Liver (tissue), 9 donors: ENCODE results near the gene LAMTOR5. TPM values are rescaled to one million over a fixed set of nuclear protein-coding genes. Genes with fewer than 3 reads are reported as not detected.

Experiments
- DNase-seq: peaks from one replicate; pipeline ENCODE4 v3.0.0-alpha.2; 2017; ENCODE audit warnings: low spot score
- H3K27ac ChIP-seq, 2 donors: one replicate each; pipeline ENCODE4 v1.7.0; 2013; ENCODE audit warnings: inconsistent platforms in 2 of 2, low read length in 2 of 2, control low read depth in 1 of 2, low read depth in 1 of 2, mild to moderate bottlenecking in 1 of 2
- H3K27me3 ChIP-seq, 4 donors: one replicate each; pipeline versions ENCODE4 v1.6.1 to v1.7.0; 2013; ENCODE audit warnings: low read length in 3 of 4, inconsistent platforms in 1 of 4, mild to moderate bottlenecking in 1 of 4, moderate library complexity in 1 of 4; ENCODE audit not compliant: control insufficient read depth in 4 of 4, insufficient read depth in 4 of 4
- H3K36me3 ChIP-seq, 4 donors: one replicate each; pipeline versions ENCODE4 v1.6.1 to v1.7.0; 2013; ENCODE audit warnings: low read length in 3 of 4, mild to moderate bottlenecking in 3 of 4, low read depth in 1 of 4, moderate library complexity in 1 of 4; ENCODE audit not compliant: control insufficient read depth in 4 of 4, insufficient read depth in 3 of 4
- H3K4me1 ChIP-seq, 4 donors: one replicate each; pipeline versions ENCODE4 v1.6.1 to v1.7.0; 2013; ENCODE audit warnings: low read length in 3 of 4, mild to moderate bottlenecking in 3 of 4, moderate library complexity in 1 of 4; ENCODE audit not compliant: control insufficient read depth in 4 of 4, insufficient read depth in 4 of 4
- H3K4me3 ChIP-seq, 3 donors: one replicate each; pipeline versions ENCODE4 v1.6.1 to v1.7.0; 2013; ENCODE audit warnings: low read length in 3 of 3, control low read depth in 1 of 3, low read depth in 1 of 3, mild to moderate bottlenecking in 1 of 3
- H3K9ac ChIP-seq, 2 donors: one replicate each; pipeline ENCODE4 v1.7.0; 2013; ENCODE audit warnings: low read length in 2 of 2, mild to moderate bottlenecking in 2 of 2, moderate library complexity in 2 of 2, control low read depth in 1 of 2, low read depth in 1 of 2
- H3K9me3 ChIP-seq, 4 donors: one replicate each; pipeline versions ENCODE4 v1.6.1 to v1.7.0; 2013; ENCODE audit warnings: low read length in 3 of 4; ENCODE audit not compliant: control insufficient read depth in 4 of 4
- EGR1 ChIP-seq, 2 donors: IDR thresholded peaks; 2 replicates each; pipeline ENCODE4 v1.6.1; 2016 to 2018; ENCODE audit warnings: antibody characterized with exemption in 2 of 2, low read depth in 2 of 2
- FOXA1 ChIP-seq: IDR thresholded peaks from 2 replicates; pipeline ENCODE4 v1.6.1; 2016; ENCODE audit warnings: antibody characterized with exemption
- FOXA2 ChIP-seq: IDR thresholded peaks from 2 replicates; pipeline ENCODE4 v1.6.1; 2016; ENCODE audit warnings: antibody characterized with exemption
- GABPA ChIP-seq, 2 donors: IDR thresholded peaks in 1 of 2; conservative IDR thresholded peaks in 1 of 2; 2 replicates each; pipeline ENCODE4 v1.6.1; 2016; ENCODE audit warnings: antibody characterized with exemption in 2 of 2, mild to moderate bottlenecking in 1 of 2, moderate library complexity in 1 of 2
- HNF4A ChIP-seq, 2 donors: conservative IDR thresholded peaks; 2 replicates each; pipeline ENCODE4 v1.6.1; 2016; ENCODE audit warnings: antibody characterized with exemption in 2 of 2, mild to moderate bottlenecking in 2 of 2
- HNF4G ChIP-seq: IDR thresholded peaks from 2 replicates; pipeline ENCODE4 v1.6.1; 2016; ENCODE audit warnings: antibody characterized with exemption
- JUND ChIP-seq, 2 donors: IDR thresholded peaks; 2 replicates each; pipeline ENCODE4 v1.6.1; 2016; ENCODE audit warnings: antibody characterized with exemption in 2 of 2
- NR2F2 ChIP-seq: IDR thresholded peaks from 2 replicates; pipeline ENCODE4 v1.6.1; 2016; ENCODE audit warnings: antibody characterized with exemption
- RAD21 ChIP-seq, 2 donors: IDR thresholded peaks; 2 replicates each; pipeline ENCODE4 v1.6.1; 2016; ENCODE audit warnings: antibody characterized with exemption in 2 of 2, mild to moderate bottlenecking in 2 of 2
- SP1 ChIP-seq: IDR thresholded peaks from 2 replicates; pipeline ENCODE4 v1.6.1; 2018; ENCODE audit warnings: antibody characterized with exemption, mild to moderate bottlenecking
- TAF1 ChIP-seq: conservative IDR thresholded peaks from 2 replicates; pipeline ENCODE4 v1.6.1; 2016; ENCODE audit warnings: antibody characterized with exemption, mild to moderate bottlenecking
- WGBS: extraction: QIAGEN DNeasy Blood & Tissue Kit; methylation state at CpG from one replicate; pipeline ENCODE4 v1.1.7; 2013; 5-methylcytosine and 5-hydroxymethylcytosine counted together
- polyA plus RNA-seq, 2 donors: library from polyadenylated mRNA; stranded (reverse) in 1 of 2; unstranded in 1 of 2; fragments of 200-250 nt in 1 of 2; fragments of >200 nt in 1 of 2; fragmentation: Nextera tagmentation in 1 of 2; extraction: Ambion mirVana in 1 of 2; gene quantifications; one replicate each; pipeline versions ENCODE4 v1.2.1 to v1.2.3, GENCODE V29; 2013 to 2015
- total RNA-seq, 2 donors: library from RNA; depleted of rRNA; stranded (reverse); fragments of >200 nt; gene quantifications; one replicate each; pipeline ENCODE4 v1.2.3, GENCODE V29; 2014
- TF ChIP-seq, protein P1 (sequence below): IDR thresholded peaks from 2 replicates; pipeline ENCODE4 v1.6.1; 2016; ENCODE audit warnings: antibody characterized with exemption, mild to moderate bottlenecking
- TF ChIP-seq, protein P2 (sequence below): IDR thresholded peaks from 2 replicates; pipeline ENCODE4 v1.6.1; 2016; ENCODE audit warnings: antibody characterized with exemption
- TF ChIP-seq, protein P3 (sequence below): IDR thresholded peaks from 2 replicates; pipeline ENCODE4 v1.6.1; 2016; ENCODE audit warnings: antibody characterized with exemption
- TF ChIP-seq, protein P4 (sequence below): IDR thresholded peaks from 2 replicates; pipeline ENCODE4 v1.6.1; 2016; ENCODE audit warnings: antibody characterized with exemption
- TF ChIP-seq, protein P5 (sequence below): fragments of 150-350 bp; IDR thresholded peaks from 2 replicates; pipeline ENCODE4 v1.5.1; 2017; ENCODE audit warnings: improper control_type of control experiment, low read depth, low read length; ENCODE audit not compliant: missing input control
- donor health status: healthy.
- donor health status: healthy.
- donor health status: healthy.
- donor health status: healthy.
- donor health status: healthy.

Gene LAMTOR5
- total and polyA plus RNA-seq, 4 donors = 30.0 to 182 (median 94.3) TPM

DNA sequence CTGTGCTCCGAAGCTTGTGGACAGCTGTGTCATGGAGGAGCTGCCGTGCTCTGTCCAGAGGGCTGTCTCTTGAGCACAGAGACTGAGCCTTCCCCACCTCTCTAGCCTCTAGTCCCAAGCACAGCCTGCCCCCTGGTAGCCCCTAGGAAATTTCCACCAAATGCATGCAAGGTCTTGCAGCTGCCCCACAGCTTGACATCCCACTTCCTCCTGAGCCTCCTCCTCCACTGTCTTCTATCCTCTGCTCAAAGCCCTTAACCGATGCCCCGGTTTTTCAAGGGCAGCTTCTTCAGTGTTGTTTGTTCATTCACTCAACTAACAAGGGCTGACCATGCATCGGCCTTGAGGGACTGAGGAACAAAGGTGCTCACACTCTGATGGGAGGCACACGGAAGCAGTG is 22.9 kb upstream of the LAMTOR5 start:
- no peaks in the 10 kb centered on the region for H3K27me3 ChIP-seq
- H3K9ac ChIP-seq = no peak overlapping the region
- no peaks in the 10 kb centered on the region for H3K9me3 ChIP-seq
- no peak overlapping the region for H3K4me3 ChIP-seq
- no peak overlapping the region for H3K27ac ChIP-seq
- H3K36me3 ChIP-seq = no peaks in the 10 kb centered on the region
- no peak for DNase-seq
- WGBS = 71% methylated on average over 6 of the region's 6 CpGs
- H3K4me1 ChIP-seq = peaks cover 0 to 9% (median 5%) of the 10 kb centered on the region in 4 donors
- TF ChIP-seq GABPA (IDR thresholded peaks at IDR 0.05 in 1 of 2, conservative IDR thresholded peaks at IDR 0.05 in 1 of 2) = no peak
- TF ChIP-seq, protein P1, sequence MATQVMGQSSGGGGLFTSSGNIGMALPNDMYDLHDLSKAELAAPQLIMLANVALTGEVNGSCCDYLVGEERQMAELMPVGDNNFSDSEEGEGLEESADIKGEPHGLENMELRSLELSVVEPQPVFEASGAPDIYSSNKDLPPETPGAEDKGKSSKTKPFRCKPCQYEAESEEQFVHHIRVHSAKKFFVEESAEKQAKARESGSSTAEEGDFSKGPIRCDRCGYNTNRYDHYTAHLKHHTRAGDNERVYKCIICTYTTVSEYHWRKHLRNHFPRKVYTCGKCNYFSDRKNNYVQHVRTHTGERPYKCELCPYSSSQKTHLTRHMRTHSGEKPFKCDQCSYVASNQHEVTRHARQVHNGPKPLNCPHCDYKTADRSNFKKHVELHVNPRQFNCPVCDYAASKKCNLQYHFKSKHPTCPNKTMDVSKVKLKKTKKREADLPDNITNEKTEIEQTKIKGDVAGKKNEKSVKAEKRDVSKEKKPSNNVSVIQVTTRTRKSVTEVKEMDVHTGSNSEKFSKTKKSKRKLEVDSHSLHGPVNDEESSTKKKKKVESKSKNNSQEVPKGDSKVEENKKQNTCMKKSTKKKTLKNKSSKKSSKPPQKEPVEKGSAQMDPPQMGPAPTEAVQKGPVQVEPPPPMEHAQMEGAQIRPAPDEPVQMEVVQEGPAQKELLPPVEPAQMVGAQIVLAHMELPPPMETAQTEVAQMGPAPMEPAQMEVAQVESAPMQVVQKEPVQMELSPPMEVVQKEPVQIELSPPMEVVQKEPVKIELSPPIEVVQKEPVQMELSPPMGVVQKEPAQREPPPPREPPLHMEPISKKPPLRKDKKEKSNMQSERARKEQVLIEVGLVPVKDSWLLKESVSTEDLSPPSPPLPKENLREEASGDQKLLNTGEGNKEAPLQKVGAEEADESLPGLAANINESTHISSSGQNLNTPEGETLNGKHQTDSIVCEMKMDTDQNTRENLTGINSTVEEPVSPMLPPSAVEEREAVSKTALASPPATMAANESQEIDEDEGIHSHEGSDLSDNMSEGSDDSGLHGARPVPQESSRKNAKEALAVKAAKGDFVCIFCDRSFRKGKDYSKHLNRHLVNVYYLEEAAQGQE = no peak
- TF ChIP-seq, protein P2, sequence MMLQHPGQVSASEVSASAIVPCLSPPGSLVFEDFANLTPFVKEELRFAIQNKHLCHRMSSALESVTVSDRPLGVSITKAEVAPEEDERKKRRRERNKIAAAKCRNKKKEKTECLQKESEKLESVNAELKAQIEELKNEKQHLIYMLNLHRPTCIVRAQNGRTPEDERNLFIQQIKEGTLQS = no peak
- TF ChIP-seq RAD21 (IDR thresholded peaks at IDR 0.05) = no peak
- no peak for TF ChIP-seq JUND (IDR thresholded peaks at IDR 0.05)
- TF ChIP-seq, protein P3, sequence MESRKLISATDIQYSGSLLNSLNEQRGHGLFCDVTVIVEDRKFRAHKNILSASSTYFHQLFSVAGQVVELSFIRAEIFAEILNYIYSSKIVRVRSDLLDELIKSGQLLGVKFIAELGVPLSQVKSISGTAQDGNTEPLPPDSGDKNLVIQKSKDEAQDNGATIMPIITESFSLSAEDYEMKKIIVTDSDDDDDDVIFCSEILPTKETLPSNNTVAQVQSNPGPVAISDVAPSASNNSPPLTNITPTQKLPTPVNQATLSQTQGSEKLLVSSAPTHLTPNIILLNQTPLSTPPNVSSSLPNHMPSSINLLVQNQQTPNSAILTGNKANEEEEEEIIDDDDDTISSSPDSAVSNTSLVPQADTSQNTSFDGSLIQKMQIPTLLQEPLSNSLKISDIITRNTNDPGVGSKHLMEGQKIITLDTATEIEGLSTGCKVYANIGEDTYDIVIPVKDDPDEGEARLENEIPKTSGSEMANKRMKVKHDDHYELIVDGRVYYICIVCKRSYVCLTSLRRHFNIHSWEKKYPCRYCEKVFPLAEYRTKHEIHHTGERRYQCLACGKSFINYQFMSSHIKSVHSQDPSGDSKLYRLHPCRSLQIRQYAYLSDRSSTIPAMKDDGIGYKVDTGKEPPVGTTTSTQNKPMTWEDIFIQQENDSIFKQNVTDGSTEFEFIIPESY = no peak
- no peak for TF ChIP-seq HNF4G
- no peak for TF ChIP-seq SP1
- TF ChIP-seq, protein P4, sequence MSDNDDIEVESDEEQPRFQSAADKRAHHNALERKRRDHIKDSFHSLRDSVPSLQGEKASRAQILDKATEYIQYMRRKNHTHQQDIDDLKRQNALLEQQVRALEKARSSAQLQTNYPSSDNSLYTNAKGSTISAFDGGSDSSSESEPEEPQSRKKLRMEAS = no peak
- TF ChIP-seq FOXA1 = no peak
- TF ChIP-seq EGR1 (IDR thresholded peaks at IDR 0.05; ENCODE audit: low read depth in 2 of 2) = no peak

DNA sequence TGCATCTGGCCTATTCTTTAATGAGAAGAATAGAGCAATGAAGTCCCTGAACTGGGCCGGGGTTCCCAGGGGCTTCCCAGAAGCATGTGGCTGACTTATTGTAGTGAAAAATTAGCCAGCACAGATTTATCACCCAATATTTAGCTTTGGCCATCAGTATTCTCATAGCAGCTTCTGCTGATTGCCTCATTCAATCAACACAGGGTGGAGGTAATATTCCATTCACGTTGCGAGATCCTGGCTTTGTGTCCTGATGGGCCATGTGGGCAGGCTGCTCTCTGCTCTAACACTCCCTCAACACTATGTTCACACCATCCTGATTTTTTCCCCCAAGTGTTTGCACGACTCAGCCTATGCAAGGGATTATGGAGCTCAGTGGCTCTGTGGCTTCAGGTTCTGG is 21.5 kb upstream of the LAMTOR5 start:
- WGBS = 77% methylated on average over 4 of the region's 4 CpGs

More for the DNA sequence above, 21.5 kb upstream of the LAMTOR5 start:
- H3K4me1 ChIP-seq = peaks cover 0 to 7% (median 4%) of the 10 kb centered on the region in 4 donors
- TF ChIP-seq RAD21 (IDR thresholded peaks at IDR 0.05) (no peak), HNF4A (conservative IDR thresholded peaks at IDR 0.05) (no peak), EGR1 (IDR thresholded peaks at IDR 0.05; ENCODE audit: low read depth in 2 of 2) (no peak), FOXA2 (no peak), HNF4G (no peak), FOXA1 (no peak), SP1 (no peak), TAF1 (no peak), NR2F2 (no peak), JUND (IDR thresholded peaks at IDR 0.05) (no peak), GABPA (IDR thresholded peaks at IDR 0.05 in 1 of 2, conservative IDR thresholded peaks at IDR 0.05 in 1 of 2) (no peak)
- TF ChIP-seq, protein P4 = no peak
- TF ChIP-seq, protein P1 = no peak
- TF ChIP-seq, protein P3 = no peak
- TF ChIP-seq, protein P5, sequence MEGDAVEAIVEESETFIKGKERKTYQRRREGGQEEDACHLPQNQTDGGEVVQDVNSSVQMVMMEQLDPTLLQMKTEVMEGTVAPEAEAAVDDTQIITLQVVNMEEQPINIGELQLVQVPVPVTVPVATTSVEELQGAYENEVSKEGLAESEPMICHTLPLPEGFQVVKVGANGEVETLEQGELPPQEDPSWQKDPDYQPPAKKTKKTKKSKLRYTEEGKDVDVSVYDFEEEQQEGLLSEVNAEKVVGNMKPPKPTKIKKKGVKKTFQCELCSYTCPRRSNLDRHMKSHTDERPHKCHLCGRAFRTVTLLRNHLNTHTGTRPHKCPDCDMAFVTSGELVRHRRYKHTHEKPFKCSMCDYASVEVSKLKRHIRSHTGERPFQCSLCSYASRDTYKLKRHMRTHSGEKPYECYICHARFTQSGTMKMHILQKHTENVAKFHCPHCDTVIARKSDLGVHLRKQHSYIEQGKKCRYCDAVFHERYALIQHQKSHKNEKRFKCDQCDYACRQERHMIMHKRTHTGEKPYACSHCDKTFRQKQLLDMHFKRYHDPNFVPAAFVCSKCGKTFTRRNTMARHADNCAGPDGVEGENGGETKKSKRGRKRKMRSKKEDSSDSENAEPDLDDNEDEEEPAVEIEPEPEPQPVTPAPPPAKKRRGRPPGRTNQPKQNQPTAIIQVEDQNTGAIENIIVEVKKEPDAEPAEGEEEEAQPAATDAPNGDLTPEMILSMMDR = no peak
- H3K4me3 ChIP-seq = no peak overlapping the region
- no peak for DNase-seq
- no peaks in the 10 kb centered on the region for H3K9me3 ChIP-seq
- H3K27ac ChIP-seq = no peak overlapping the region
- H3K9ac ChIP-seq = no peak overlapping the region
- no peaks in the 10 kb centered on the region for H3K27me3 ChIP-seq
- no peaks in the 10 kb centered on the region for H3K36me3 ChIP-seq
